HPDE6-E6E7 (cell line): ENCODE data around the gene GFOD1.

Source experiments
- DNase-seq: peaks from one replicate; pipeline ENCODE4 v3.0.0; 2011; ENCODE audit warnings: missing footprints; ENCODE audit errors: extremely low spot score

Gene GFOD1

DNA sequence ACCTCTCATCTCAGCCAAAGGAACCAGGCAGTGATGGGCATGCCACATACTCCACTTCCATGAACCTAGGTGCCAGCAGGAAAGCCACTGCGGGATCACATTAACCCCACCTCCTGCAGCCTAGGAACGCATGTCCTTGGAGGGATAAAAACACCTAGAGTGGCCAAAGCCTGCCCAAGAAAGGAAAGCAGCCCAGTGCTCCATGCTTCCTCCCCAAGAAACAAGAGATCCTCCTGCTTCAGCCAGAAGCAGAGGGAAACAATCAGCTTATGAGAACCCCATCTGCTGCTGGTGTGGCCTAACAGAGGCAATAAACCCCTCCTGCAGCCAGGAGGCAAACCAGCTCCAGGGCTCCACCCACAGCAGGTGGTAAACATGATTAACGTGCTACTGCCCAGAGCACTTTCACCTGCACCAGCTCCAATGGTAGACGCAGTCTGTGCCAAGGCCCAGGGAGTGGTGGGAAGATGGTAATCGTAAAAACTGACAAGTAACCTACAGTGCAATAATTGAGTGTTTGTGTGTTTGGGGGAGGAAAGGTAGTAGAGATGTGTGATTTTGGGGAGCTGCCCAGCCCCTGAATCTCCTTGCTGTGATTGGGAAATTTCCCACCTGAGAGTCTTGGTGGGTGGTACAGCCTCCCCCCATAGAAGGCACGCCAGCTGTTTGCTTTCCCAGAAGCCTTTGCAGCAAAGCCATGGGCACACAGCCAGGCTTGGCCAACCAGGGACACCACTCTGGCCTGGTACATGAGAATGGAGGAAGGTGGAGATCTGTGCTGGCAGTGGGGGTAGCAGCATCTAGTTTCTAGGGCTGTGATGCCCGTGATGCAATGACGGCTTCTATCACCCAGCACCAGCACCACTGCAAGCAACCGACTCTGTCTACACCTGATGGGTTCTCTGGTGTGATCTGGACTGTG is 108.5 kb downstream of the GFOD1 start:
- DNase-seq, result no peak

- DNase-seq, result no peak
These were observed 110.2 kb downstream of the GFOD1 start for GRCh38 chr6:13377054-13377758.

DNA sequence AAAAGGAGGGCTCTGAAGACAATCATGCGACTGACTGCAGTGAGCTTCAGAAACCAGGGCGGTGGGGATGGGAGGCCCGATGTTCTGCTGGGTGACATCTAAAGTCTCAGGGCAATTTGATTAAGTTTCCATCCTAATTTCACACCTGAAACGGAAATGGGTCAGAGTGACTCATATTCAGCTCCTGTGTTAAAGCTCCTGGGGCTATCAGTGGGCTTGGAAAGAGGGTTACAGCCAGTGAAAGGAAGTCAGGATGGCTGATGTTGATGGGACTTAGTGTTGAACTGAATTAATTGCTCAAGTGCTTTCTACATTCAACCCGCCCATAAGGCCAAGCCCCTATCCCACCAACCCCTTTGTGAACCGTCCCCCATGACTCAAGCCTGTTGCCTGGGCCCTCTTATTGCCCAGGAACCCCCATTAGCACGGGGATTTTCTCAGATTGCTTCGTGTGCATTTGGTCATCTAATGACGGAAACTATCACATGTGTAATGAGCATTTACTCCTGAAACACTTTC is 112.0 kb downstream of the GFOD1 start:
- DNase-seq, result no peak

GRCh38 chr6:13373919-13374318 is 113.5 kb downstream of the GFOD1 start:
- DNase-seq, result no peak

DNA sequence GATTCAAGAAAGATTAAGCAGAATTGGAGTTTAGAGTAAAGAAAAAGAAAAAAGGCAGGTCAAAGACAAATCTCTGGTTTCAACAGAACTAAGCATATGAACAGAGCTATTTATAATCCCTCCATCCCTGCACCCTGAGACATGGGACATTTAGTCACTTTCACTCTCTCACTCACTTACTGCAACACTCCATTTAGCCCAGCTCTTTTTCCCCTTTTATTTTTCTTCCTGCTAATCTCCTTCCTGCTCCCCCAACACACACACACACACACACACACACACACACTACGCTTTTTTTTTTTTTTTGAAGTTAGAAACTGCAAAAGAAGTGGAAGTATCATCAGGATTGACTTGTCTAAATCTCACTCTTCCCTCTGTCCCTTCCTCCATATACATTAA is 113.9 kb downstream of the GFOD1 start:
- DNase-seq, result no peak

GRCh38 chr6:13372688-13373487 is 114.5 kb downstream of the GFOD1 start:
- DNase-seq, result no peak

GRCh38 chr6:13372076-13372475 is 115.3 kb downstream of the GFOD1 start:
- no peak for DNase-seq

DNA sequence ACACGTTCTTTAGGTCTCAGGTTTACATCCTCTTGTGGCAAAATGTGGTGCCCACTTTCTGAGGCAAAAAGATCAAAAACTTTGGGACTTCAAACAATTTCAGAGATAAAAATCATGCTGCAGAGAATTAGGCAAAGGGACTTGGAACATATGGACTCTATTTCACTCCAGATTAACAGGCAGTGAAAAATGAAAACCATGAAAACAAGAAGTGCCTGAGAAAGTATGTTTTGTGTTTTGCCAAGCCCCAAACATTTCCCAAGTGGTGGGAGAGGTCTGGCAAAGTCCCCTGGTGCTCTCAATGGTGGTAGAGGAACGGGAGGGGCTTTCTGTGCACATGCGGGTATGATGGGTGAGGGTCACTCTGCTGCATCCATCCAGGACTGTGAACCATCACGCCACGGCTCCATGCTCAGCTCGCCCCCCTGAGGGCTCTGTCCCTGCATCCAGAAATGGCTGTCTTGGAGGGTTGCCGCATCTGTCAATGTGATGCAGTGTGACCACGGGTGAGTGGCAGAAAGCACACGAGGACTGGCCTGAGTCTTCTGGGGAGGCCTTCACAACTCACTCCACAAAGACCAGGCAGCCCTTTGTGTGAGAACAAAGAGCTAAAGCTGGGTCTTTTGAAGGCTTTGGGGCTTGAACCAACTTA is 115.9 kb downstream of the GFOD1 start:
- no peak for DNase-seq

- no peak for DNase-seq
These were observed 116.8 kb downstream of the GFOD1 start for GRCh38 chr6:13370623-13371022.

- no peak for DNase-seq
These were observed 117.8 kb downstream of the GFOD1 start for GRCh38 chr6:13369591-13369990.

DNA sequence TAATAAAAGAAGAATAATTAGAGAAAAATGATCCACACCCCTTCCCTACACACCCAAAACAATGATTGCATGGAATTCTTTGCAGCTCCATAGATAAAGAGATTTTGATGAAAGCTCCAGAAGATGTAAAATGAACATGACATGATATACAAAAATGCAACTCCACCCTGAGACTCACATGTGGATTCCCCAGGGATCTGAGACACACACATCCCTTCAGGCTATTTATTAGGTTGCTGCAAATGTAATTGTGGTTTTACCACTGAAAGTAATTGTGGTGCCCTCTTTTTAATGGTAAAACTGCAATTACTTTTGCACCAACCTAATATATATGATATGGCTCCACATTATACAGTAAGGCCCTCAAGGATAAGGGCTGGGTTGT is 118.7 kb downstream of the GFOD1 start:
- no peak for DNase-seq

DNA sequence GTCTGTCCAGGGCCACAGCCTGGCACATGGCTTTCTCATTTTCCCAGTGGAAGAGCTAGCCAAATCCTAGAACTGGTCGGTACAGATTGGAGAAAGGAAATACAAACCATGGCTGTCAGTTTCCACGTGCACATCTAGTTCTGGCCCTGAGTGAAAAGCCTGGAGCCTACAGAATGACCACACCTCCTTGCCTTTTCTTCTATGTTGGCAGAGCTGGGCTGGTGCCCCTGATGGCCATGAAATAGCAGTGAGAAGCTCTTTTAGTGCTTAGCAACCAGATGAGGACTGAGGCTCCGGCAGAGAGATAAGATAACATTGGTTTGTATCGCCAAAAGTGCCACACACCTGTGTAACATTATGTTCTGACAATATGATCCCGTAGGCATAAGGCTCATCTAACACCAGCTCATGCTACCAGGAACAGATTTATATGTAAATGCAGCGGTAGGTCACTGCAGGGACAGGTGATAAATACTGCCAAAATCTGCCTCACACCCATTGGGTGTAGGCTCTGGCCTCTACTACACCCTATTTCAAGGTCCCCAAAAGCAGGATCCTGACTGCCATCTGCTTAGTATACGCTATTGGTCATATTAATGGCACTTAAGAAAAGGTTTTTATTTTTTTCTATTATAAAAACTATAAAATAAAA is 119.2 kb downstream of the GFOD1 start:
- no peak for DNase-seq

- no peak for DNase-seq
These were observed 120.0 kb downstream of the GFOD1 start for GRCh38 chr6:13367396-13367795.

- DNase-seq, result no peak
These were observed 122.1 kb downstream of the GFOD1 start for GRCh38 chr6:13365320-13365719.

GRCh38 chr6:13364842-13365241 is 122.6 kb downstream of the GFOD1 start:
- DNase-seq, result no peak

DNA sequence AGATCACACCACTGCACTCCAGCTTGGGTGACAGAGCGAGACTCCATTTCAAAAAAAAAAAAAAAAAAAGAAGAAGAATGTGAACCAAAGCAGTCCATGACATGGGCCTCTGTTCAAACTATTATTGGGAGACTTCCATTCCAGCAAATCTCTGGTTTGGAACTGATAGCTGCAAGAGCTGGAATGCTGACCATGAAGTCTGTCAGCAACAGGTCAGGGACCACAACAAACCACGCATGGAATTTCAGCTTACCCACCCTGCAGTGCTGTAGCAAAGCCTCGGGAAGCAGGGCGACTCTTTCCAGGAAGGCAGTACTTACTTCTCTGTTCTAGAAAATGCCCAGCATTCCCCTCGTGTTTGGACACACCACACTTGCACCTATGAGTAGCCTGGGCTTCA is 125.0 kb downstream of the GFOD1 start:
- DNase-seq, result no peak

- DNase-seq, result no peak
These were observed 126.5 kb downstream of the GFOD1 start for GRCh38 chr6:13360671-13361540.

DNA sequence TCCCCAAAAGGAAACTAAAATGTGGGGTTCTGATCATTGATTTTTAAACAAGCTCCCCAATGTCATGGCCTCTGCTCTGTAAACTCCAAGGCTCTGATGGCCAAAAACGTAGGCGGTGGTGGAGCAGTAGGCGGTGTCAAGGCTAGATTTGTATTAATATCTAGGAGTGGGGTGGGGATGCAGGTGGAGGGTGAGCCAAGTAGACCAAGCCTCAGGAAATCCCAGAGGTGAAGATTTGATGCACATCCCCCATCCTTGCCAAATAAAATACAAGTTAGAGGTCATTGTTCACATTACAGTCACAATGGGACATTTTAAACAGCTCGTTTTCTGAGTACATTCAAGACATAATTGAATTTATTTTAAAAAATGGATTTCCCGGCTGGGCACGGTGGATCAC is 128.1 kb downstream of the GFOD1 start:
- no peak for DNase-seq

- DNase-seq, result no peak
These were observed 128.9 kb downstream of the GFOD1 start for GRCh38 chr6:13358511-13358910.

DNA sequence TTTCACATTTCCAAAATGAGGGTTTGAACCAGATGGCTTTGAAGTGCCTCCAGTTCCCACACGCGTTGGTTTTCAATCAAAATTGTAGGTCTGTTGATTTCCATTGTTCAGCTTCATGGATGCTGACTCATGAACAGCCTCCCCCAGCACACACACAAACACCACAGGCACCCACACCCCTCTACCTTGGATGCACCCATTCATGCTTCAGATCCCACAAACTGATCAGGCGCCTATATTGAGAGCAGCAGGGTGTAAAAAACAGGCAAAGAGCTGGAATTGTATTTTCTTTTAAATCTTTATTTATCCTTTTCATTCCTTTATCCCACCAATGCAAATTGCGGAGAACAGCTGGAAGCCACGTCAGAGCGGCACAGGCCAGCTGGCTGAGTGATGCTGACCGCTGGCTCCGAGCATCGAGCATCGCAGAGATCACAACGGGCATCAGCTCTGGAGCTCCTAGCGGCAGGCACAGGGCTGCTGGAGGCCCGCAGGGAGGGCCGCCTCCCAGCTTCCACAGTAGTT is 129.8 kb downstream of the GFOD1 start:
- no peak for DNase-seq
